Measurements from ENCODE around the gene STX18. TPM values are rescaled to one million over a fixed set of nuclear protein-coding genes. Genes with fewer than 3 reads are reported as not detected.

STX18 gene
- total RNA-seq, 1 donor from 2014 or later: 13.6 TPM

GRCh38 chr4:4396628-4397440 lies 145.0 kb downstream of the STX18 start:
- ATAC-seq: no peak

- no peak for ATAC-seq
Measured at GRCh38 chr4:4395849-4396627, 145.8 kb downstream of the STX18 start.

GRCh38 chr4:4395371-4395770 lies 146.5 kb downstream of the STX18 start:
- ATAC-seq: no peak

- ATAC-seq: peak; percentile 34
Measured at GRCh38 chr4:4394644-4395043, 147.2 kb downstream of the STX18 start.

GRCh38 chr4:4392501-4393183 lies 149.2 kb downstream of the STX18 start:
- ATAC-seq: peak; percentile 89

- ATAC-seq: no peak
Measured at GRCh38 chr4:4391866-4392265, 150.0 kb downstream of the STX18 start.

- ATAC-seq: no peak
Measured at GRCh38 chr4:4390515-4391240, 151.2 kb downstream of the STX18 start.

GRCh38 chr4:4390046-4390445 lies 151.8 kb downstream of the STX18 start:
- no peak for ATAC-seq

GRCh38 chr4:4388836-4389575 lies 152.8 kb downstream of the STX18 start:
- ATAC-seq: no peak

- ATAC-seq: no peak
Measured at GRCh38 chr4:4388311-4388790, 153.5 kb downstream of the STX18 start.

GRCh38 chr4:4387531-4388310 lies 154.1 kb downstream of the STX18 start:
- peak; percentile 17 for ATAC-seq

GRCh38 chr4:4386736-4387392 lies 155.0 kb downstream of the STX18 start, which contains the start of gene NSG1:
Gene NSG1, plus strand, starts transcription at chr4:4387102. Its CDS starts 528 bp downstream, at chr4:4387630.
- ATAC-seq: peak; percentile 69

- peak; percentile 67 for ATAC-seq
Measured at GRCh38 chr4:4386296-4386735, 155.5 kb downstream of the STX18 start.

GRCh38 chr4:4385729-4386295 lies 156.0 kb downstream of the STX18 start:
- ATAC-seq: no peak

- ATAC-seq: peak; percentile 26
Measured at GRCh38 chr4:4384837-4385236, 157.0 kb downstream of the STX18 start.

GRCh38 chr4:4383085-4383484 lies 158.8 kb downstream of the STX18 start:
- ATAC-seq: no peak

GRCh38 chr4:4379540-4380087 lies 162.2 kb downstream of the STX18 start:
- no peak for ATAC-seq

GRCh38 chr4:4377732-4378460 lies 164.0 kb downstream of the STX18 start:
- no peak for ATAC-seq

GRCh38 chr4:4377191-4377590 lies 164.7 kb downstream of the STX18 start:
- no peak for ATAC-seq

Data from esophagus mucosa (tissue), 1 donor.